Transverse colon (tissue), 4 donors: ENCODE results near the gene FAM13A.

ENCODE experiments used
- POLR2AphosphoS5 ChIP-seq, 3 donors: sonication (generic); formaldehyde crosslinking; IDR thresholded peaks; one replicate each; pipeline ENCODE4 v1.6.1; 2016; ENCODE audit warnings: antibody characterized with exemption in 3 of 3
- TF ChIP-seq, protein P1 (sequence below), 5 experiments: fragments of 200-600 bp in 3 of 5; fragments of 450-650 bp in 2 of 5; sonication (generic) in 3 of 5; IDR thresholded peaks; 1 replicate in 2 of 5; 2 replicates in 3 of 5; pipeline ENCODE4 v1.5.1; 2016 to 2017; ENCODE audit warnings: antibody characterized with exemption in 5 of 5, inconsistent platforms in 3 of 5, mild to moderate bottlenecking in 2 of 5, moderate library complexity in 1 of 5

DNA sequence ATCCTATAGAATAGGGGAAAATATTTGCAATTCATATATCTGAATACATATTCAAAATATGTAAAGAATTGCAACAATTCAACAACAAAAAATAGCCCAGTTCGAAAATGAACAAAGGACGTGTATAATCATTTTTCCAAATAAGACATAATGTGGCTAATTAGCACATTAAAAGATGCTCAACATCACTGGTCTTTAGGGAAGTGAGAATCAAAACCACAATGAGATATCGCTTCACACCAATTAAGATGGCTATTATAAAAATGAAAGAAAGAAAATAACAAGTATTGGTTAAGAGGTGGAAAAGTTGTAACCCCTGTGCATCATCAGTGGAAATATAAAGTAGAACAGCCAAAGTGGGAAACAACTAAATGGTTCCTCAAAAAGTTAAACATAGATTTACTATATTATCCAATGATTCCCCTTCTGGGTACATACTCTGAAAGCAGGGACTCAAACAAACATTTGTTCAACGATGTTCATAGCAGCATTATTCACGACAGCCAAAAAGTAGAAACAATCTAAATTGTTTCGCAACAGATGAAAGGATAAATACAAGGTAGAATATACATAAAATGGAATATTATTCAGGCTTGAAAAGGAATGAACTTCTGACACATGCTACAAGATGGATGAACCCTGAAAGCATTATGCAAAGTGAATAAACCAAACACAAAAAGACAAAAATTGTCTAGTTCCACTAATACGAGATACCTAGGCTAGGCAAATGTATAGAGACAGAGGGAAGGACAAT lies 12.7 kb downstream of the FAM13A start:
- TF ChIP-seq, protein P1, sequence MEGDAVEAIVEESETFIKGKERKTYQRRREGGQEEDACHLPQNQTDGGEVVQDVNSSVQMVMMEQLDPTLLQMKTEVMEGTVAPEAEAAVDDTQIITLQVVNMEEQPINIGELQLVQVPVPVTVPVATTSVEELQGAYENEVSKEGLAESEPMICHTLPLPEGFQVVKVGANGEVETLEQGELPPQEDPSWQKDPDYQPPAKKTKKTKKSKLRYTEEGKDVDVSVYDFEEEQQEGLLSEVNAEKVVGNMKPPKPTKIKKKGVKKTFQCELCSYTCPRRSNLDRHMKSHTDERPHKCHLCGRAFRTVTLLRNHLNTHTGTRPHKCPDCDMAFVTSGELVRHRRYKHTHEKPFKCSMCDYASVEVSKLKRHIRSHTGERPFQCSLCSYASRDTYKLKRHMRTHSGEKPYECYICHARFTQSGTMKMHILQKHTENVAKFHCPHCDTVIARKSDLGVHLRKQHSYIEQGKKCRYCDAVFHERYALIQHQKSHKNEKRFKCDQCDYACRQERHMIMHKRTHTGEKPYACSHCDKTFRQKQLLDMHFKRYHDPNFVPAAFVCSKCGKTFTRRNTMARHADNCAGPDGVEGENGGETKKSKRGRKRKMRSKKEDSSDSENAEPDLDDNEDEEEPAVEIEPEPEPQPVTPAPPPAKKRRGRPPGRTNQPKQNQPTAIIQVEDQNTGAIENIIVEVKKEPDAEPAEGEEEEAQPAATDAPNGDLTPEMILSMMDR (IDR thresholded peaks at IDR 0.05), result no peak
- no peak for TF ChIP-seq POLR2AphosphoS5 (IDR thresholded peaks at IDR 0.05)
